GM19452 (cell line): ENCODE measurements around the gene CD226.
"Not testable (repeated sequence)": the region's sequence is repeated elsewhere in the genome, so short reads cannot be mapped to it uniquely, and the experiment has no call there.

Source experiments
- ATAC-seq: cut with Tn5 transposase; IDR thresholded peaks from one replicate; pipeline ENCODE4 v1.9.1; 2021; ENCODE audit not compliant: unreplicated experiment

The CD226 gene

GRCh38 chr18:69916412-69916811 lies 31.3 kb downstream of the CD226 start:
- no peak for ATAC-seq

- no peak for ATAC-seq
Observed at GRCh38 chr18:69908838-69909237, 38.8 kb downstream of the CD226 start.

GRCh38 chr18:69906765-69907164 lies 40.9 kb downstream of the CD226 start:
- no peak for ATAC-seq

- ATAC-seq, result no peak
Observed at GRCh38 chr18:69900941-69901340, 46.7 kb downstream of the CD226 start.

GRCh38 chr18:69899154-69899923 lies 48.3 kb downstream of the CD226 start:
- ATAC-seq, result not testable (repeated sequence)

- ATAC-seq, result peak; percentile 48
Observed at GRCh38 chr18:69898241-69898861, 49.3 kb downstream of the CD226 start.

- ATAC-seq, result no peak
Observed at GRCh38 chr18:69897397-69898108, 50.1 kb downstream of the CD226 start.

- no peak for ATAC-seq
Observed at GRCh38 chr18:69895066-69896047, 52.3 kb downstream of the CD226 start.

- no peak for ATAC-seq
Observed at GRCh38 chr18:69894467-69894866, 53.2 kb downstream of the CD226 start.

GRCh38 chr18:69890558-69890957 lies 57.1 kb downstream of the CD226 start:
- ATAC-seq, result no peak

- ATAC-seq, result no peak
Observed at GRCh38 chr18:69889009-69889408, 58.7 kb downstream of the CD226 start.

- no peak for ATAC-seq
Observed at GRCh38 chr18:69887256-69887655, 60.4 kb downstream of the CD226 start.

GRCh38 chr18:69885841-69886531 lies 61.7 kb downstream of the CD226 start:
- ATAC-seq, result peak; percentile 84

GRCh38 chr18:69885355-69885754 lies 62.3 kb downstream of the CD226 start:
- no peak for ATAC-seq

GRCh38 chr18:69883781-69884180 lies 63.9 kb downstream of the CD226 start:
- ATAC-seq, result no peak

- ATAC-seq, result peak; percentile 57
Observed at GRCh38 chr18:69882965-69883668, 64.6 kb downstream of the CD226 start.

- no peak for ATAC-seq
Observed at GRCh38 chr18:69880083-69880482, 67.6 kb downstream of the CD226 start.

- not testable (repeated sequence) for ATAC-seq
Observed at GRCh38 chr18:69879051-69879450, 68.6 kb downstream of the CD226 start.

GRCh38 chr18:69878213-69878933 lies 69.3 kb downstream of the CD226 start:
- no peak for ATAC-seq
